Mesothelial cell of epicardium (in vitro differentiated cells): Measurements from ENCODE around the gene PTTG2. TPM values are rescaled to one million over a fixed set of nuclear protein-coding genes. Genes with fewer than 3 reads are reported as not detected.

Experiments used
- DNase-seq, 2 experiments: peaks; one replicate each; pipeline ENCODE4 v3.0.0; 2021; ENCODE audit warnings: low spot score in 2 of 2; ENCODE audit not compliant: unreplicated experiment in 2 of 2
- H3K27ac Mint-ChIP-seq: 2 replicates; pipeline ENCODE4 v1.8.0; 2021; ENCODE audit warnings: mixed read lengths
- H3K27me3 Mint-ChIP-seq: 2 replicates; pipeline ENCODE4 v1.8.0; 2021; ENCODE audit warnings: low read depth, mixed read lengths
- H3K36me3 Mint-ChIP-seq: 2 replicates; pipeline ENCODE4 v1.8.0; 2021; ENCODE audit warnings: mixed read lengths
- H3K4me1 Mint-ChIP-seq: 2 replicates; pipeline ENCODE4 v1.8.0; 2021; ENCODE audit warnings: mixed read lengths
- H3K4me3 Mint-ChIP-seq: 2 replicates; pipeline ENCODE4 v1.8.0; 2021; ENCODE audit warnings: mild to moderate bottlenecking, moderate library complexity, mixed read lengths
- H3K9me3 Mint-ChIP-seq: 2 replicates; pipeline ENCODE4 v1.8.0; 2021; ENCODE audit warnings: mixed read lengths
- total RNA-seq: library from RNA; stranded (reverse); gene quantifications from 3 replicates; pipeline ENCODE4 v1.2.1, GENCODE V29; 2021
- TF ChIP-seq, protein P1 (sequence below): fragments of 200-600 bp; sonication (generic); IDR thresholded peaks from one replicate; pipeline ENCODE4 v1.5.0; 2021; ENCODE audit warnings: antibody characterized with exemption; ENCODE audit not compliant: unreplicated experiment

PTTG2 gene
- total RNA-seq, 1 donor from 2014 or later: not detected

DNA sequence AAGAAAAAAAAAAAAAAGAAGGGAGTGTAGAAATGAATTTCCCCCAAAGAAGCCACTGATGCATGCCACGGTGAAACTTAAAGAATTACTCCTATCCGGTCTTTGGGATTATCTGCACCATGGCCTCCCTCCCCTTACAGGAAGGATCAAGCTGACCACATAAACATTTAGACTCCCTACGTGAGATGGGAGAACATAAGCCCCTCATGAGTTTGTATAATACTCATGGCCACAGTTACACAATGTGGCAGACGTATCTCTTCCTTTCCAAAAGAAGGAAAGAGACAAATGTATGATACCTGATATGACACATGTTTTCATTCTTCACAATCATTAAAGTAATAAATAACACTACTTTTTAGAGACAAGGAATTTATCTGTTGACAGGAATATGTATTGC is 3.3 kb upstream of the PTTG2 start:
- H3K4me1 Mint-ChIP-seq: peaks cover 22% of the 10 kb centered on the region
- no peaks in the 10 kb centered on the region for H3K36me3 Mint-ChIP-seq
- TF ChIP-seq, protein P1, sequence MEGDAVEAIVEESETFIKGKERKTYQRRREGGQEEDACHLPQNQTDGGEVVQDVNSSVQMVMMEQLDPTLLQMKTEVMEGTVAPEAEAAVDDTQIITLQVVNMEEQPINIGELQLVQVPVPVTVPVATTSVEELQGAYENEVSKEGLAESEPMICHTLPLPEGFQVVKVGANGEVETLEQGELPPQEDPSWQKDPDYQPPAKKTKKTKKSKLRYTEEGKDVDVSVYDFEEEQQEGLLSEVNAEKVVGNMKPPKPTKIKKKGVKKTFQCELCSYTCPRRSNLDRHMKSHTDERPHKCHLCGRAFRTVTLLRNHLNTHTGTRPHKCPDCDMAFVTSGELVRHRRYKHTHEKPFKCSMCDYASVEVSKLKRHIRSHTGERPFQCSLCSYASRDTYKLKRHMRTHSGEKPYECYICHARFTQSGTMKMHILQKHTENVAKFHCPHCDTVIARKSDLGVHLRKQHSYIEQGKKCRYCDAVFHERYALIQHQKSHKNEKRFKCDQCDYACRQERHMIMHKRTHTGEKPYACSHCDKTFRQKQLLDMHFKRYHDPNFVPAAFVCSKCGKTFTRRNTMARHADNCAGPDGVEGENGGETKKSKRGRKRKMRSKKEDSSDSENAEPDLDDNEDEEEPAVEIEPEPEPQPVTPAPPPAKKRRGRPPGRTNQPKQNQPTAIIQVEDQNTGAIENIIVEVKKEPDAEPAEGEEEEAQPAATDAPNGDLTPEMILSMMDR: no peak

DNA sequence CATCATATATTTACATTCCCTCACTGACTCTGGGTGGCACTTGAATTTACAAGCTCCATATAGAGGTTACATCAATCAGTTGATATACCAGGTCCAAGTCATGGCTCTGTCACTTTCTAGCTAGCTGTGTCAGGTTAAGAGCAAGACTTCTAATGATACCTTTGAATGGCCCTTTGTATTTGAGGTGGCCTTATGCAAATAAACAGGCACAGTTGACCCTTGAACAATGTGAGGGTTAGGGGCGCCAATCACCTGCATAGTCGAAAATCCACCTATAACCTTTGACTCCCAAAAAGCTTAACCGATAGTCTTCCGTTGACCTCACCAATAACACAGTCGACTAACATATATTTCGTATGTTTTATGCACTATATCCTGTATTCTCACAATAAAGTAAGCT is 1.3 kb upstream of the PTTG2 start:
- Mint-ChIP-seq H3K27ac (no peak overlapping the region), H3K36me3 (no peaks in the 10 kb centered on the region), H3K4me3 (no peak overlapping the region), H3K4me1 (peaks cover 17% of the 10 kb centered on the region), H3K9me3 (no peaks in the 10 kb centered on the region), H3K27me3 (no peaks in the 10 kb centered on the region)
- no peak for DNase-seq
- TF ChIP-seq, protein P1: no peak

More for the DNA sequence above, 3.3 kb upstream of the PTTG2 start:
- Mint-ChIP-seq H3K27me3 (no peaks in the 10 kb centered on the region), H3K4me3 (no peak overlapping the region), H3K27ac (no peak overlapping the region), H3K9me3 (no peaks in the 10 kb centered on the region)
- DNase-seq: no peak

DNA sequence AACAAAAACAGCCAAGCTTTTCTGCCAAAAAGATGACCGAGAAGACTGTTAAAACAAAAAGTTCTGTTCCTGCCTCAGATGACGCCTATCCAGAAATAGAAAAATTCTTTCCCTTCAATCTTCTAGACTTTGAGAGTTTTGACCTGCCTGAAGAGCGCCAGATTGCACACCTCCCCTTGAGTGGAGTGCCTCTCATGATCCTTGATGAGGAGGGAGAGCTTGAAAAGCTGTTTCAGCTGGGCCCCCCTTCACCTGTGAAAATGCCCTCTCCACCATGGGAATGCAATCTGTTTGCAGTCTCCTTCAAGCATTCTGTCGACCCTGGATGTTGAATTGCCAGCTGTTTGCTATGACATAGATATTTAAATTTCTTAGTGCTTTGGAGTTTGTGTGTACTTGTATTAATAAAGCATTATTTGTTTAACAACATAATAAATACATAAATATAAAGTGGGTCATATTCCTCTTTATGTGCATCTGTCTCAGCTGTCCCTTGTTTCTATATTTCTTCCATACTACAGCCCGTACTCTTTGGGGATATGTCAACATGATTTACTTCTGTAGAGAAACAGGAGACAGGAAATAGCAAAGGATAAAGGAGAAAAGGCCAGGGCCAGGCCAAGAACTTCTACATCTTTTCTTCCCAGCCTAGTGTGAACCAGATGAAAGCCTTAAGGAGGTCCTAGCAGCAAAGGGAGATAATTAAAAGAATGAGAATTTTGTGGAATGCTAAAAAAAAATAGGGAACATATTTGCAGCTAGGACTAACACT is 667 bp downstream of the PTTG2 start:
- H3K4me3 Mint-ChIP-seq: no peak overlapping the region
- H3K36me3 Mint-ChIP-seq: no peaks in the 10 kb centered on the region
- TF ChIP-seq, protein P1: no peak
- no peaks in the 10 kb centered on the region for H3K9me3 Mint-ChIP-seq
- H3K4me1 Mint-ChIP-seq: peaks cover 17% of the 10 kb centered on the region
- H3K27ac Mint-ChIP-seq: peak overlapping the region; percentile 13
- no peaks in the 10 kb centered on the region for H3K27me3 Mint-ChIP-seq
- DNase-seq: no peak

DNA sequence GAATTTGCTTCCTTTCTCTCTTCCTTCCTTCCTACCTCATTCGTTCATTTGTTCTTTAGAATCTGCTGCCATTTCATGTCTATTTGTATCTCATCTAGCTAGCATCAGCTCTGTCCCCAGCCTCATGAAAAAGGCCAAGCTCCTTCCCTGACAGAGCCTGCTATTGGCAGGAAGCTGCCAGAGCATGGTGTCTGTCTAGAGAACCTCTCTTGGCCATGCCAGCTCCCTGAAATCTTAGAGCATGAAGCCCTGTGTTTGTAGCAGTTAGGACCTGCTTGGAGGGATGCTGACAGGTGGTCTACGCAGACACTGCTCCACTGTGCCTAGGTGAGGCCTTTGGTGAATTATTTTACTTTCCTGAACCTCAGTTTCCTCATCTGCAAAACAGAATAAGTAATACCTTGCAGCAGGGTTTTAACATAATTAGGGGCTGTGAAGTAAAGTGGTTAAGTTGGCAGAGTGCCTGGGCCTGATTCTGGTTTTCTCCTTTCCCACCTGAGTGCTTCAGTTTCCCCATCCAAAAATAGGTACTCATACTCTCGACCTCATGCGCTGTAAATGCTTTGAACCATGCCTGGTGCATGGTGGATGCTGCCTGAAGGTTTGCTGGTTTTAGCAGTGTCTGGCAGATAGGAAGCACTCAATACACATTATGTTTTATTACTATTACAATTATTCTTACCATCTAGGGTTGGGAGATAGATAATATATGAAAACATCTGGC is 4.7 kb downstream of the PTTG2 start:
- no peak overlapping the region for H3K27ac Mint-ChIP-seq
- DNase-seq: no peak
- H3K4me1 Mint-ChIP-seq: peaks cover 15% of the 10 kb centered on the region
- peaks cover 1% of the 10 kb centered on the region for H3K36me3 Mint-ChIP-seq
- TF ChIP-seq, protein P1: no peak
- H3K27me3 Mint-ChIP-seq: no peaks in the 10 kb centered on the region
- H3K9me3 Mint-ChIP-seq: peaks cover 8% of the 10 kb centered on the region
- H3K4me3 Mint-ChIP-seq: no peak overlapping the region

DNA sequence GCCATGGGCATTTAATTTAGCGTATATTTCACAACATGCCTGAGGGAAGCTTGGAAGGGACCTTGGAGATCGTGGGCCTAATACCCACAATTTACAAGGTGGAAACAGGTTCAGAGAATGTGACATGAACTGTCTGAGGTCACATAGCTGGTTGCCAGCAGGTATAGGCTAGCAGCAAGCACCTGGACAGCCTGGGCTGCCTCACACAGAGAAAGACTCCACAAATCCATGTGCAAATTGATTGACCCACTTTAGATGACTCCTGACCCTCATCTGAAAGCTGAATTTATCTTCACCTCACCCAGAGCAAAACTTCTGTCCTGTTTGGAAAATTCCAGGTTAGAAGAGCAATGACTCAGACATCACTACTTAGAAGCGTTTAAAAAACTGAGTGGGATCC is 5.8 kb downstream of the PTTG2 start:
- no peak for DNase-seq
- Mint-ChIP-seq H3K9me3 (peaks cover 16% of the 10 kb centered on the region), H3K27ac (no peak overlapping the region), H3K27me3 (no peaks in the 10 kb centered on the region), H3K36me3 (peaks cover 1% of the 10 kb centered on the region), H3K4me1 (peaks cover 10% of the 10 kb centered on the region), H3K4me3 (no peak overlapping the region)
- TF ChIP-seq, protein P1: no peak
